HEK293 (cell line): ENCODE data around the gene FOXP1.

Source experiments
- YY1 ChIP-seq: fragments of 450-650 bp; formaldehyde crosslinking; IDR thresholded peaks from 2 replicates; pipeline ENCODE4 v1.5.1; 2018; ENCODE audit warnings: missing biosample characterization, missing genetic modification characterization
- ZFP41 ChIP-seq: fragments of 450-650 bp; formaldehyde crosslinking; IDR thresholded peaks from 2 replicates; pipeline ENCODE4 v1.5.1; 2016; ENCODE audit warnings: missing biosample characterization, missing genetic modification characterization, borderline replicate concordance
- ZNF146 ChIP-seq: fragments of 450-650 bp; formaldehyde crosslinking; IDR thresholded peaks from 2 replicates; pipeline ENCODE4 v1.5.1; 2016; ENCODE audit warnings: missing biosample characterization, missing genetic modification characterization
- ZNF404 ChIP-seq: fragments of 450-650 bp; formaldehyde crosslinking; IDR thresholded peaks from 2 replicates; pipeline ENCODE4 v1.5.1; 2017; ENCODE audit warnings: missing biosample characterization, missing genetic modification characterization
- ZNF416 ChIP-seq: fragments of 450-650 bp; formaldehyde crosslinking; IDR thresholded peaks from 2 replicates; pipeline ENCODE4 v1.5.1; 2016; ENCODE audit warnings: missing biosample characterization, missing genetic modification characterization
- ZNF600 ChIP-seq: fragments of 450-650 bp; formaldehyde crosslinking; IDR thresholded peaks from 2 replicates; pipeline ENCODE4 v1.5.1; 2016; ENCODE audit warnings: missing biosample characterization, missing genetic modification characterization
- TF ChIP-seq, protein P1 (sequence below): fragments of 450-650 bp; formaldehyde crosslinking; IDR thresholded peaks from 2 replicates; pipeline ENCODE4 v1.5.1; 2017; ENCODE audit warnings: missing biosample characterization, missing genetic modification characterization
- TF ChIP-seq, protein P2 (sequence below): fragments of 450-650 bp; formaldehyde crosslinking; IDR thresholded peaks from 2 replicates; pipeline ENCODE4 v1.5.1; 2016; ENCODE audit warnings: missing biosample characterization, missing genetic modification characterization

DNA sequence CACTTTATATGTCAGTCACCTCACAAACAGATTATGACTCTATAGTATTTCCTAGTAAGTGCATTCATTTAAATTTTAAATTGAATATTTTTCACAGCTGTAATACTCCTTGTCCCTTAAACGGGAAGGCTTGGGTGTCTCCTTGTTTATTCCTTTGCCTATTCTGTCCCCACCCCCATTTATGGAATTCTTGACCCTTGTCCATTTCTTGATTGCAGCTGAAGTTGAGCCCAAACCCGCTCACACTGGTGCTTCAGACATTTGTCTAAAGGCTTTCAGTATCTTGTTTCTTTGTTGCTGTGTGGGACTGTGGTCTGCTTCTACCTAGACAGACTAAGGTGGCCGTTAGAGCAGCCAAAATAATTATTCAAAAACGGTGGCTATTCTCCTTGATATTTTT, 449.7 kb downstream of the FOXP1 start:
- TF ChIP-seq ZNF146 (tag by site-specific recombination): no peak
- TF ChIP-seq ZNF404: no peak
- TF ChIP-seq, protein P1, sequence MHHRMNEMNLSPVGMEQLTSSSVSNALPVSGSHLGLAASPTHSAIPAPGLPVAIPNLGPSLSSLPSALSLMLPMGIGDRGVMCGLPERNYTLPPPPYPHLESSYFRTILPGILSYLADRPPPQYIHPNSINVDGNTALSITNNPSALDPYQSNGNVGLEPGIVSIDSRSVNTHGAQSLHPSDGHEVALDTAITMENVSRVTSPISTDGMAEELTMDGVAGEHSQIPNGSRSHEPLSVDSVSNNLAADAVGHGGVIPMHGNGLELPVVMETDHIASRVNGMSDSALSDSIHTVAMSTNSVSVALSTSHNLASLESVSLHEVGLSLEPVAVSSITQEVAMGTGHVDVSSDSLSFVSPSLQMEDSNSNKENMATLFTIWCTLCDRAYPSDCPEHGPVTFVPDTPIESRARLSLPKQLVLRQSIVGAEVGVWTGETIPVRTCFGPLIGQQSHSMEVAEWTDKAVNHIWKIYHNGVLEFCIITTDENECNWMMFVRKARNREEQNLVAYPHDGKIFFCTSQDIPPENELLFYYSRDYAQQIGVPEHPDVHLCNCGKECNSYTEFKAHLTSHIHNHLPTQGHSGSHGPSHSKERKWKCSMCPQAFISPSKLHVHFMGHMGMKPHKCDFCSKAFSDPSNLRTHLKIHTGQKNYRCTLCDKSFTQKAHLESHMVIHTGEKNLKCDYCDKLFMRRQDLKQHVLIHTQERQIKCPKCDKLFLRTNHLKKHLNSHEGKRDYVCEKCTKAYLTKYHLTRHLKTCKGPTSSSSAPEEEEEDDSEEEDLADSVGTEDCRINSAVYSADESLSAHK (tag by site-specific recombination): no peak
- TF ChIP-seq YY1: no peak
- TF ChIP-seq, protein P2, sequence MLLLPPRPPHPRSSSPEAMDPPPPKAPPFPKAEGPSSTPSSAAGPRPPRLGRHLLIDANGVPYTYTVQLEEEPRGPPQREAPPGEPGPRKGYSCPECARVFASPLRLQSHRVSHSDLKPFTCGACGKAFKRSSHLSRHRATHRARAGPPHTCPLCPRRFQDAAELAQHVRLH (tag by site-specific recombination): no peak
- TF ChIP-seq ZNF416 (tag by site-specific recombination): no peak
- no peak for TF ChIP-seq ZNF600 (tag by site-specific recombination)
- TF ChIP-seq ZFP41 (tag by site-specific recombination): no peak
